Natural killer cell (primary cell): ENCODE results near the gene FIBCD1. TPM values are rescaled to one million over a fixed set of nuclear protein-coding genes. Genes with fewer than 3 reads are reported as not detected.

Experiments used
- ATAC-seq, 3 donors: fragments of 150-1000 bp in 2 of 3; fragments of 200-7000 bp in 1 of 3; cut with Tn5 transposase; 1 replicate in 1 of 3; 2 replicates in 2 of 3; pipeline ENCODE4 v1.10.0; 2021; ENCODE audit warnings: mild to moderate bottlenecking in 2 of 3, moderate library complexity in 2 of 3
- DNase-seq, 2 donors: peaks; one replicate each; pipeline versions ENCODE4 v3.0.0 to v3.0.0-alpha.2; 2013 to 2021; ENCODE audit warnings: mixed read lengths in 1 of 2
- H3K27ac ChIP-seq: one replicate; pipeline ENCODE4 v1.5.1; 2013; ENCODE audit warnings: mild to moderate bottlenecking, low read length
- H3K27me3 ChIP-seq: one replicate; pipeline ENCODE4 v1.6.1; 2013; ENCODE audit warnings: low read length; ENCODE audit not compliant: control insufficient read depth, insufficient read depth
- H3K36me3 ChIP-seq: one replicate; pipeline ENCODE4 v1.6.1; 2013; ENCODE audit warnings: low read length; ENCODE audit not compliant: control insufficient read depth, insufficient read depth
- H3K4me1 ChIP-seq: one replicate; pipeline ENCODE4 v1.6.1; 2013; ENCODE audit warnings: low read length; ENCODE audit not compliant: control insufficient read depth, insufficient read depth
- H3K4me3 ChIP-seq: one replicate; pipeline ENCODE4 v1.5.1; 2013; ENCODE audit warnings: low read length
- H3K9me3 ChIP-seq: one replicate; pipeline ENCODE4 v1.6.1; 2013; ENCODE audit warnings: low read length; ENCODE audit not compliant: control insufficient read depth, insufficient read depth
- H3K27ac Mint-ChIP-seq, 2 donors: one replicate each; pipeline ENCODE4 v1.8.0; 2022; ENCODE audit warnings: mild to moderate bottlenecking in 2 of 2, mixed read lengths in 2 of 2, moderate library complexity in 1 of 2
- H3K27me3 Mint-ChIP-seq, 2 donors: one replicate each; pipeline ENCODE4 v1.8.0; 2022; ENCODE audit warnings: low read depth in 2 of 2, mixed read lengths in 2 of 2
- H3K36me3 Mint-ChIP-seq: one replicate; pipeline ENCODE4 v1.8.0; 2022; ENCODE audit warnings: mixed read lengths
- H3K4me1 Mint-ChIP-seq, 2 donors: one replicate each; pipeline ENCODE4 v1.8.0; 2022; ENCODE audit warnings: mixed read lengths in 2 of 2
- H3K4me3 Mint-ChIP-seq: one replicate; pipeline ENCODE4 v1.8.0; 2022; ENCODE audit warnings: mild to moderate bottlenecking, moderate library complexity, mixed read lengths
- H3K9me3 Mint-ChIP-seq, 2 donors: one replicate each; pipeline ENCODE4 v1.8.0; 2022; ENCODE audit warnings: mixed read lengths in 2 of 2
- CTCF ChIP-seq: fragments of 200-600 bp; IDR thresholded peaks from one replicate; pipeline ENCODE4 v1.8.0; 2022; ENCODE audit warnings: antibody characterized with exemption
- WGBS: methylation state at CpG from one replicate; pipeline ENCODE4 v1.1.7; 2013; ENCODE audit warnings: missing lambda C conversion rate; ENCODE audit not compliant: insufficient coverage; 5-methylcytosine and 5-hydroxymethylcytosine counted together
- intact Hi-C: fragments of 100-400 bp; cut with micrococcal nuclease; formaldehyde crosslinking; loops from one replicate; pipeline ENCODE4 v1.14.2; 2022
- total RNA-seq, 4 donors: library from RNA; stranded (reverse); fragments of 120-200 nt in 1 of 4; gene quantifications; one replicate each; pipeline versions ENCODE4 v1.2.3 to v1.2.4, GENCODE V29; 2013 to 2022

Gene FIBCD1
- total RNA-seq, 3 donors from 2014 or later (not counting 1 experiment from before 2014, with no cell fraction given), result not detected

GRCh38 chr9:130935648-130936271, 3.3 kb downstream of the FIBCD1 start:
- intact Hi-C loops, result no loop called here
- WGBS, result 83% methylated on average over 13 of the region's 13 CpGs
- Mint-ChIP-seq H3K27ac (no peak overlapping the region), H3K9me3 (no peaks in the 10 kb centered on the region), H3K36me3 (no peaks in the 10 kb centered on the region), H3K4me1 (peaks cover 0 to 14% of the 10 kb centered on the region in 2 donors), H3K27me3 (peaks cover 42 to 47% of the 10 kb centered on the region in 2 donors), H3K4me3 (no peak overlapping the region)
- no peak overlapping the region for H3K4me3 ChIP-seq
- H3K27ac ChIP-seq, result no peak overlapping the region
- no peaks in the 10 kb centered on the region for H3K36me3 ChIP-seq
- no peak for DNase-seq
- H3K27me3 ChIP-seq, result peaks cover 8% of the 10 kb centered on the region
- no peaks in the 10 kb centered on the region for H3K9me3 ChIP-seq
- peaks cover 2% of the 10 kb centered on the region for H3K4me1 ChIP-seq
- ATAC-seq, result no peak
- no peak for TF ChIP-seq CTCF

DNA sequence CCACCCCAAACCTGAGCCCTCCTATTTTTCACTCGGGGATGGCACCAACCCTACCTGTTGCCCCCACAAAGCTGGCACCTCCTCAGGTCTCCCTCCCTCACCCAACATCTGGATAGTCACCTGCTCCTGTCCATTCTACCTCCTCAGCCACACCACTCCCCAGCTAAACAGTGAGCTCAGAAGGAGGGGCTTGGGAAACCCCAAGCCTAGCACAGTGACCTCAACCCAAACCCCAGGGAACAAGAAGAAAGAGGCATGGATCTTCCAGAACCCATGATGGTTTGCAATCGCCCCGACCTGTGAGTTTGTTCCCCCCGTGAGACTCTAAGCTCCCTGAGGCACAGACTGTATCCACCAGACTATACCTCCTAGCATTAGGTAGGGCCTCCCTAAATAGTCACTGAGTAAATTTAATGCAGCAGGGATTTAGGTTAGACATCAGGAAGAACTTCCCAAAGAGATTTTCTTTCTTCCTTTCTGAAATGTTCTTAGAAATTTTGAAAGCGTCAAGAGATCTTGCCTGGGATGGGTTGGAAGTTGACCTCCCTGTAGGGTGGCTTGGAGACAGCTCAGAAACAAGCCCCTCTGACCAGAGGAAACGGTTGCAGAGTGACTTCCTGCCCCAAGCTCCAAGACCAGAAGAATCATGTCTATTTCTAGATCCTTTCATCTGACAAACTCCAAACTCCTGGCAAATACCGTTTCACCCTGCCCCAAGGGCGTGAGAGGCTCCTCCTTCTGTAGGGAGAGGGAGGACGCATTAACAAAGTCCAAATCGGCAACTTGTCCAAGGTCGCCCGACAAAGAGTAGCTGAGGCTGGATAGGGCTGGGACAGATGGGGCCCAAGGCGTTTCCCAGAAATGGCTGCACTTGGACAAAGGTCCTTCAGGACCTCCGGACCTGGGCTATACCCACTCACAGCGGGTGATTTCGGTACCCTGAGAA, 4.1 kb downstream of the FIBCD1 start:
- no peaks in the 10 kb centered on the region for H3K4me1 ChIP-seq
- H3K4me3 Mint-ChIP-seq, result no peak overlapping the region
- no peak overlapping the region for H3K27ac Mint-ChIP-seq
- no peaks in the 10 kb centered on the region for H3K9me3 ChIP-seq
- 60% methylated on average over 14 of the region's 16 CpGs for WGBS
- H3K36me3 Mint-ChIP-seq, result no peaks in the 10 kb centered on the region
- no peak overlapping the region for H3K27ac ChIP-seq
- intact Hi-C loops, result no loop called here
- no peaks in the 10 kb centered on the region for H3K36me3 ChIP-seq
- no peak for DNase-seq
- TF ChIP-seq CTCF, result no peak
- H3K4me1 Mint-ChIP-seq, result peaks cover 0 to 10% of the 10 kb centered on the region in 2 donors
- H3K27me3 ChIP-seq, result peaks cover 4% of the 10 kb centered on the region
- H3K4me3 ChIP-seq, result no peak overlapping the region
- no peaks in the 10 kb centered on the region for H3K9me3 Mint-ChIP-seq
- no peak for ATAC-seq
- H3K27me3 Mint-ChIP-seq, result peaks cover 39 to 44% of the 10 kb centered on the region in 2 donors

GRCh38 chr9:130934246-130934645, 4.8 kb downstream of the FIBCD1 start:
- Mint-ChIP-seq H3K36me3 (no peaks in the 10 kb centered on the region), H3K4me3 (no peak overlapping the region), H3K4me1 (peaks cover 0 to 10% of the 10 kb centered on the region in 2 donors), H3K27me3 (peaks cover 39 to 45% of the 10 kb centered on the region in 2 donors), H3K9me3 (no peaks in the 10 kb centered on the region), H3K27ac (no peak overlapping the region)
- no peaks in the 10 kb centered on the region for H3K4me1 ChIP-seq
- H3K4me3 ChIP-seq, result no peak overlapping the region
- H3K27me3 ChIP-seq, result peaks cover 4% of the 10 kb centered on the region
- no peak for DNase-seq
- no peaks in the 10 kb centered on the region for H3K36me3 ChIP-seq
- H3K27ac ChIP-seq, result no peak overlapping the region
- intact Hi-C loops, result no loop called here
- no peak for TF ChIP-seq CTCF
- 66% methylated on average over 11 of the region's 11 CpGs for WGBS
- no peaks in the 10 kb centered on the region for H3K9me3 ChIP-seq
- ATAC-seq, result no peak
